Retina (tissue), 1 donor: Measurements from ENCODE around the gene CHTF18.
"Not testable (repeated sequence)": the region's sequence is repeated elsewhere in the genome, so short reads cannot be mapped to it uniquely, and the experiment has no call there.

Experiments
- DNase-seq: peaks from one replicate; pipeline ENCODE4 v3.0.0-alpha.2; 2016

Gene CHTF18

GRCh38 chr16:760545-761343, 27.7 kb upstream of the CHTF18 start, which contains the start of gene MSLN:
Gene MSLN (plus strand): TSS chr16:760734. CDS start chr16:762681, 1,947 bp downstream.
- no peak for DNase-seq

DNA sequence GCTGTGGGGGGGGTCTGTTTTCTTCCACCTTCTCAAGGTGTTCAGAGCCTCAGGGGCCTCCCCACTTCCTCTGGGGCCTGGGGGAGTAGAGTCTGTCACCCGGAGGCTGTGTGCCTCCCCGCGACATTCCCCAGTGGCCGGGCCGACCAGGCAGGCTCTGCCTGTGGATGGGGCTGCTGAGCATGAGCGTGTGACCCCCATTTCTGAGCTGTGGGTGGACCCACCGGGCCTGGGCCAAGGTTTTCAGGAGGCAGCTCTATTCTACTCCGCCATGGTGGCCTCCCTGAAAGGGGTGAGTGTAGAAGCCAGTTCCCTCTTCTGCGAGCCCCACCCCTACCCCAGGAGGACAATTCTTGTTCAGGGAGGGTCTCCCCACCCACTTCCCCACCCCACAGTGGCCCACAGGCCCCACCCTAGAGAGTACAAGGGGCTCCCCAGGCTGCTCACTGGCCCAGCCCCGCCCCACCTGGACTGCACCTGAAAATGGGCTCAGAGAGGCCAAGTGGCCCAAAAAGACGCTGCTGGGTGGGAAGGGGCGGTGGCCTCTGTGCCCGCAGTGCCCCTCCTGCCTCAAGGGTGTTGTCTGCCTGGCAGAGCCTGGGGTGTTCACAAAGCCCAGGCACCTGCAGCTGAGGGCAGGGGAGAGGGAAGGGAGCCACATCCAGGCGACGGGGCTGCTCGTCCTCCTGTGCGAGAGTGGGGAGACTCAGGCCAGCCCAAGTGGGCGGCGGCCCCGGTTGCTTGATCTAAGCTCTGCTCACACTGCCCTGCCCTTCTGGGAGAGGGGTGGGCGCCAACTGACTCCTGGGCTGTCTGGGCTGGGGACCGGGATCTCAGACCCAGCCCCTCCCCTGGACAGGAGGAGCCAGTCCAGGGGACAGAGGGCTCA, 26.6 kb upstream of the CHTF18 start:
- no peak for DNase-seq

DNA sequence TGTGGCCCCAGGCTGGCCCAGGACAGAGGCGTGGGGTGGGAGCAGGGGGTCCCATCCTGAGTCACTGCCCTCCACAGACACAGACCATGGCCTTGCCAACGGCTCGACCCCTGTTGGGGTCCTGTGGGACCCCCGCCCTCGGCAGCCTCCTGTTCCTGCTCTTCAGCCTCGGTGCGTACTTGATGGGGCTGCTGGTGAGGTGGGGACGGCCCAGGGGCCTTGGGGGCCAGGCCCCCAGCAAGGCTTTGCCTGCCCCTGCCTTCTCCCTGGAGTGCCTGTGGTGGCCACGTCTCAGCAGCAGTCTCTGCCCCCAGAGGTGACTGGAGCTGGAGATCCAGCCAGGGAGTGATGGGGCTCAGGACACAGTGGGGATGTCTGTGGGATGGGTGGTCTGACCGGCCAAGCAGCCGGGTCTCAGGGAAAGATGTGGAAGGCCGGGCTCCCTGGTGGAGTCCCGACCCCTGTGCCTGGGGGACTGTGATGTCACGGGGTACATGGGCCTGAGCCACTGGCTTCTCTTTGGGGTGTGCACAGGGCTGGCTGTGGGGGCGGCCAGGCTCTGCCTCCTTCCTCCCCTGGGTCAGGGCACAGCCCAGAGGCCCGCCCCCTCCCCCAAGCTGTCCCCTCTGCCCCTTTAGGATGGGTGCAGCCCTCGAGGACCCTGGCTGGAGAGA, 25.7 kb upstream of the CHTF18 start:
- DNase-seq = no peak

DNA sequence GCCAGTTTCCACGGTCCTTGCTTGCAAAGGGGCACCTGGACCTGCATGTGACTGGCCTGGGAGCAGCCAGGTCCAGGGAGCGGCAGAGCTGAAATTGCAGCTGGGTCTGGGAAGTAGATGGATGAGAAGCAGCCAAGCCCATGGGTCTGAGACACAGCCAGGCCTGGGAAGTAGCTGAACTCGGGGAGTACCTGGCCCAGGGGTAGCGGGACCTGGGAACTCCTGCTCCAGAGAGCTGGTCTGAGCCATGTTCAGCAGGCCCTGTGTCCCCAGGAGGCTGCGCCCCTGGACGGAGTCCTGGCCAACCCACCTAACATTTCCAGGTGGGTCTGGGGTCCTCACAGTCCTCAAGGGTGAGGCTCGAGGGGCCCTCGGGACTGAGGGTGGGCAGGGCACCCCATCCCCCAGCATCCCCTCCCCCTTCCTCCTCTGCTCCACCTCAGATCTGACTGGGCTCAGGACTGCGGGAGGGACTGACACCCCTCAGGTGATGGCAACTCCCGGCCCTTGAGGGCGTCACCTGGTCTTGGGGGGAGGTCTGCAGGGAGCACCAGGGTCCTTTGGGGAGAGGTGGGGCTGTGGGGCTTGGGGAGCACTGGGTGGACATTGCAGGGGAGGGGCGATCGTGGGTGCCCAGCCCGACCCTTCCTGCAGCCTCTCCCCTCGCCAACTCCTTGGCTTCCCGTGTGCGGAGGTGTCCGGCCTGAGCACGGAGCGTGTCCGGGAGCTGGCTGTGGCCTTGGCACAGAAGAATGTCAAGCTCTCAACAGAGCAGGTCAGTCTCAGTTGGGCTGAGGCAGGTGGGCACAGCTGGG, 24.8 kb upstream of the CHTF18 start:
- no peak for DNase-seq

DNA sequence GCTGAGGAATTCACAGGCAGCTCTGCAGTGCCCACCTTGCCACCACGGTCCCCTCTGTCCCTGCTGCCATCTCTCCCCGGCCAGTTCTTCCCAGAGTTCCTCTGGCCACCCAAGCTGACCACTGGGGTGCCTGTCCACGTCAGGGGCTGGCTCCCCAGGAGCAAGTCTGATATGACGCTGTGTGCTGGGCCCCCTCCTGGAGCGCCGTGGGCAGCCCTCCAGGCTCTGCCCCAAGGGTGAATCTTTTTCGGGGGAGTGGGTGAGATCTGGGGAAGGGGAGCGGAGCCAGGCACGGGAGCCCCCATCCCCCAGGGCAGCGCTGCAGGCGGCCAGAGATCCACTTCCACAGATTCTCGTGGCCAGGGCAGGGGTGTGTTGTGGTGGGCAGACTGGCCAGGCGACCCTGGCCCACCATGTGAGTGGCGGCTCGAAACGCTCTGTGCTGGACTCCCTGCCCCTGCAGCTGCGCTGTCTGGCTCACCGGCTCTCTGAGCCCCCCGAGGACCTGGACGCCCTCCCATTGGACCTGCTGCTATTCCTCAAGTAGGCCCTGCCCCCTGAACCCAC, 24.2 kb upstream of the CHTF18 start:
- DNase-seq = no peak

DNA sequence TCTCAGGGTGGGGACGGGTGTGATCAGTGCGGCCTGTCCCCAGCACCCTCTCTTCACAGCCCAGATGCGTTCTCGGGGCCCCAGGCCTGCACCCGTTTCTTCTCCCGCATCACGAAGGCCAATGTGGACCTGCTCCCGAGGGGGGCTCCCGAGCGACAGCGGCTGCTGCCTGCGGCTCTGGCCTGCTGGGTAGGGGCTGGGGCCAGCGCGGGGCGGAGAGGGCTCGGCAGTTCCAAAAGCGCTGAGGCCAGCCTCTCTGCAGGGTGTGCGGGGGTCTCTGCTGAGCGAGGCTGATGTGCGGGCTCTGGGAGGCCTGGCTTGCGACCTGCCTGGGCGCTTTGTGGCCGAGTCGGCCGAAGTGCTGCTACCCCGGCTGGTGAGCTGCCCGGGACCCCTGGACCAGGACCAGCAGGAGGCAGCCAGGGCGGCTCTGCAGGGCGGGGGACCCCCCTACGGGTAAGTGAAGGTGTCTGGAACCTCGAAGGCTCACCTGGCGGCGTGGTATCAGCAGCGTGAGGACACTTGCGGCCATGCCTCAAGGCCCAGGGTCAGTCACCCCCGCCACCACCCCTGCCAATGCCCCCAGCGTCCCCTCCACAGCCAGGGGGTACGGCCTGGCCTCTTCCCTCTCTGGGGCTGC, 23.5 kb upstream of the CHTF18 start:
- no peak for DNase-seq

- DNase-seq = no peak
Measured at GRCh38 chr16:765488-765865, 22.9 kb upstream of the CHTF18 start.

GRCh38 chr16:766008-766819, 22.2 kb upstream of the CHTF18 start:
- no peak for DNase-seq

DNA sequence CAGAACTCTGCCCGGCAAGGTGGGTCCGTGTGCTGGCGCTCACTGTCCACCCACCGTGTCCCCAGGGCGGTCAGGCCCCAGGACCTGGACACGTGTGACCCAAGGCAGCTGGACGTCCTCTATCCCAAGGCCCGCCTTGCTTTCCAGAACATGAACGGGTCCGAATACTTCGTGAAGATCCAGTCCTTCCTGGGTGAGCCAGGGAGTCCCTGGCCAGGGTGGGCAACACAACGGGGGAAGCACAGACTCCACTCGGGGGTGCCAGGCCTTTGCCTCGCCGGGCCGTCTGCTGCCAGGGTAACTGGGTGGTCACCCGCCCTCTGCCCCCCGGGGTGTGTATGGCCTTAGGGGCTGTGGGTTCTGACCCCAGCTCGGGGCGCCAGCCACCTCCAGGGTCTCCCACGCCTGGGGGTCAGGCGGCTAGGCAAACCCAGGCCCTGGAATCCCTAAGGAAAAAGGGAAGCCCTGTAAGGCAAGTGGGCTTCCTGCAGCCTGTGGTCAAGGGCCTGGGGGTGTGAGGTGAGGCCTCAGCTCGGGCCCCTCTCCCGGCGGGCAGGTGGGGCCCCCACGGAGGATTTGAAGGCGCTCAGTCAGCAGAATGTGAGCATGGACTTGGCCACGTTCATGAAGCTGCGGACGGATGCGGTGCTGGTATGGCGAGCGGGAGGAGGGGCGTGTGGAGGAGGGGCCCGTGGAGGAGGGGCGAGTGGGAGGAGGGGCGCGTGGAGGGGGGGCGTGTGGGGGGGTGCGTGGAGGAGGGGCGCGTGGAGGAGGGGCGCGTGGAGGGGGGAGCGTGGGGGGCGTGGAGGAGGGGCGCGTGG, 21.4 kb upstream of the CHTF18 start:
- DNase-seq = no peak

GRCh38 chr16:767743-768235, 20.6 kb upstream of the CHTF18 start:
- no peak for DNase-seq

- DNase-seq = no peak
Measured at GRCh38 chr16:768428-768827, 20.0 kb upstream of the CHTF18 start.

- DNase-seq = no peak
Measured at GRCh38 chr16:769184-769784, 19.1 kb upstream of the CHTF18 start.

GRCh38 chr16:769934-770333, 18.5 kb upstream of the CHTF18 start:
- DNase-seq = no peak

DNA sequence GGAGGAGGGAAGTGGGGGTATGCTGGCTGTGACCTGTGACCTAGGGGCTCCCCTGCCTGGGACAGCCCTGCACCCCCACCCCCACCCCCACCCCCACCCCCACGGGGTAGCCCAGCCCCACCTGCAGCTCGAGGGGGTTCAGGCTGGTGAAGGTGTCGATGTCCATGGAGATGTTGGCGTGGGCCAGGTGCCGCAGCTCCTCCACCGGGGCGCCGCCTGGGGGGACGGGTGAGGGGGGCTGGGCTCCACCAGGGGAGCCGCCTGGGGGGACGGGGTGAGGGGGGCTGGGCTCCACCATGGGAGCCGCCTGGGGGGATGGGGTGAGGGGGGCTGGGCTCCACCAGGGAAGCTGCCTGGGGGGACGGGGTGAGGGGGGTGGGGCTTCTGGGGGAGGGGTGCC, 18.0 kb upstream of the CHTF18 start:
- no peak for DNase-seq

DNA sequence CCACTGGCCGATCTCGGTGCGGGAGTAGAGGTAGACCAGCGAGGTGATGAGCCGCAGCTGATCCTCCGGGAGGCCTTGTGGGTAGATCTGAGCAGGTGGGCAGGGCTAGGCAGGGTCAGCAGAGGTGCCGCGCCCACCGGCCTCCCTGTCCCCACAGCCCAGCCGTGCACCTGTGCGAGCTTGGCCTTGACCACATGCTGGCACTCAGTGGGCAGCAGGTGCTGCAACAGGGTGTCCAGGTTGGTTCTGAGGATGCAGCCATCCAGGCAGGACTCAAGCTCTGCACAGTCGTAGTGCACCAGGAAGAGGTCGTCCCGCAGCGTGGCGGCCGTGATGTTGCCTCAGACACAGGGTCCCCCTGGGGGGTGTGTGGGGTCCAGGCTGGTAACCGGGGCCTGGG, 15.5 kb upstream of the CHTF18 start:
- DNase-seq = no peak

GRCh38 chr16:774086-775001, 14.1 kb upstream of the CHTF18 start:
- DNase-seq = no peak

GRCh38 chr16:775236-775796, 13.1 kb upstream of the CHTF18 start:
- DNase-seq = no peak

DNA sequence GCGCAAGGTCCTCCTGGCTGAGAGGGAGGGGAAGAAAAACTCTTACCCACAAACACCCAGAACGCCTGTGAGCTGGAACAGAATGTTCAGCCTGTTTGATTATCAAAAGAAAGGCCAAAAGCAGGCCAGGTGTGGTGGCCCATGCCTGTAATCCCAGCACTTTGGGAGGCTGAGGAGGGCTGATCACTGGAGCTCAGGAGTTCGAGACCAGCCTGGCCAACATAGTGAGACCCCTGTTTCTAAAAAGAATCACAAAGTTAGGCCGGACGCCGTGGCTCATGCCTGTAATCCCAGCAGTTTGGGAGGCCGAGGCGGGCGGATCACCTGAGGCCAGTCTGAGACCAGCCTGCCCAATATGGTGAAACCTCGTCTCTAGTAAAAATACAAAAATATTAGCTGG, 12.1 kb upstream of the CHTF18 start:
- DNase-seq = not testable (repeated sequence)
